ENCODE results near the gene TMEM37.
"Not testable (repeated sequence)": the region's sequence is repeated elsewhere in the genome, so short reads cannot be mapped to it uniquely, and the experiment has no call there.

Gene TMEM37

GRCh38 chr2:119402645-119403560 is 28.8 kb upstream of the TMEM37 start:
- H3K27ac ChIP-seq (ENCODE audit: low read depth, low read length), result no peak overlapping the region
- H3K36me3 ChIP-seq (ENCODE audit: control insufficient read depth, insufficient read depth, low read length), result no peaks in the 10 kb centered on the region
- no peaks in the 10 kb centered on the region for H3K27me3 ChIP-seq (ENCODE audit: control insufficient read depth, insufficient read depth, low read length)
- H3K9ac ChIP-seq (ENCODE audit: low read length), result no peak overlapping the region
- peaks cover 3% of the 10 kb centered on the region; the same call in 1 of the 2 replicates for H3K9me3 ChIP-seq (ENCODE audit: control insufficient read depth, insufficient read depth, low read depth, low read length)
- peaks cover 4% of the 10 kb centered on the region; the same call in 1 of the 2 replicates for H3K4me1 ChIP-seq (ENCODE audit: control insufficient read depth, insufficient read depth, low read length)
- H3K4me3 ChIP-seq (ENCODE audit: low read depth, low read length), result no peak overlapping the region

- H3K4me1 ChIP-seq (ENCODE audit: control insufficient read depth, insufficient read depth, low read length); H3K36me3 ChIP-seq (ENCODE audit: control insufficient read depth, insufficient read depth, low read length); H3K27ac ChIP-seq (ENCODE audit: low read depth, low read length); H3K4me3 ChIP-seq (ENCODE audit: low read depth, low read length); H3K9ac ChIP-seq (ENCODE audit: low read length); H3K9me3 ChIP-seq (ENCODE audit: control insufficient read depth, insufficient read depth, low read depth, low read length); H3K27me3 ChIP-seq (ENCODE audit: control insufficient read depth, insufficient read depth, low read length): not testable (repeated sequence)
These were observed 28.0 kb upstream of the TMEM37 start for GRCh38 chr2:119403618-119404017.

- Histone ChIP-seq H3K4me1 (ENCODE audit: control insufficient read depth, insufficient read depth, low read length) (peaks cover 6% of the 10 kb centered on the region; the same call in 1 of the 2 replicates), H3K9me3 (ENCODE audit: control insufficient read depth, insufficient read depth, low read depth, low read length) (peaks cover 3% of the 10 kb centered on the region; the same call in 1 of the 2 replicates), H3K36me3 (ENCODE audit: control insufficient read depth, insufficient read depth, low read length) (no peaks in the 10 kb centered on the region), H3K27ac (ENCODE audit: low read depth, low read length) (no peak overlapping the region), H3K27me3 (ENCODE audit: control insufficient read depth, insufficient read depth, low read length) (no peaks in the 10 kb centered on the region), H3K4me3 (ENCODE audit: low read depth, low read length) (no peak overlapping the region), H3K9ac (ENCODE audit: low read length) (no peak overlapping the region)
These were observed 26.5 kb upstream of the TMEM37 start for GRCh38 chr2:119405151-119405550.

- Histone ChIP-seq H3K27me3 (ENCODE audit: control insufficient read depth, insufficient read depth, low read length) (no peaks in the 10 kb centered on the region), H3K9ac (ENCODE audit: low read length) (no peak overlapping the region), H3K9me3 (ENCODE audit: control insufficient read depth, insufficient read depth, low read depth, low read length) (no peaks in the 10 kb centered on the region), H3K4me3 (ENCODE audit: low read depth, low read length) (no peak overlapping the region), H3K36me3 (ENCODE audit: control insufficient read depth, insufficient read depth, low read length) (no peaks in the 10 kb centered on the region), H3K27ac (ENCODE audit: low read depth, low read length) (0 out of 2 replicates have a peak overlapping the region, but pooled peaks have one; percentile 38), H3K4me1 (ENCODE audit: control insufficient read depth, insufficient read depth, low read length) (peaks cover 6% of the 10 kb centered on the region; the same call in 1 of the 2 replicates)
These were observed 24.0 kb upstream of the TMEM37 start for GRCh38 chr2:119407430-119408220.

GRCh38 chr2:119408221-119408619 is 23.4 kb upstream of the TMEM37 start:
- no peak overlapping the region for H3K9ac ChIP-seq (ENCODE audit: low read length)

GRCh38 chr2:119409506-119409905 is 22.1 kb upstream of the TMEM37 start:
- Histone ChIP-seq H3K27me3 (ENCODE audit: control insufficient read depth, insufficient read depth, low read length) (no peaks in the 10 kb centered on the region), H3K9me3 (ENCODE audit: control insufficient read depth, insufficient read depth, low read depth, low read length) (no peaks in the 10 kb centered on the region), H3K4me1 (ENCODE audit: control insufficient read depth, insufficient read depth, low read length) (peaks cover 6% of the 10 kb centered on the region; the same call in 1 of the 2 replicates), H3K4me3 (ENCODE audit: low read depth, low read length) (no peak overlapping the region), H3K9ac (ENCODE audit: low read length) (no peak overlapping the region), H3K36me3 (ENCODE audit: control insufficient read depth, insufficient read depth, low read length) (no peaks in the 10 kb centered on the region), H3K27ac (ENCODE audit: low read depth, low read length) (no peak overlapping the region)

More at GRCh38 chr2:119408221-119408619, 23.4 kb upstream of the TMEM37 start:
- no peak overlapping the region for H3K4me3 ChIP-seq (ENCODE audit: low read depth, low read length)
- peaks cover 6% of the 10 kb centered on the region; the same call in 1 of the 2 replicates for H3K4me1 ChIP-seq (ENCODE audit: control insufficient read depth, insufficient read depth, low read length)
- 0 out of 2 replicates have a peak overlapping the region, but pooled peaks have one; percentile 38 for H3K27ac ChIP-seq (ENCODE audit: low read depth, low read length)
- H3K9me3 ChIP-seq (ENCODE audit: control insufficient read depth, insufficient read depth, low read depth, low read length), result no peaks in the 10 kb centered on the region
- no peaks in the 10 kb centered on the region for H3K36me3 ChIP-seq (ENCODE audit: control insufficient read depth, insufficient read depth, low read length)
- no peaks in the 10 kb centered on the region for H3K27me3 ChIP-seq (ENCODE audit: control insufficient read depth, insufficient read depth, low read length)

GRCh38 chr2:119414894-119415293 is 16.8 kb upstream of the TMEM37 start:
- H3K9me3 ChIP-seq (ENCODE audit: control insufficient read depth, insufficient read depth, low read depth, low read length), result no peaks in the 10 kb centered on the region
- no peak overlapping the region for H3K4me3 ChIP-seq (ENCODE audit: low read depth, low read length)
- H3K27ac ChIP-seq (ENCODE audit: low read depth, low read length), result no peak overlapping the region
- no peaks in the 10 kb centered on the region for H3K27me3 ChIP-seq (ENCODE audit: control insufficient read depth, insufficient read depth, low read length)
- no peaks in the 10 kb centered on the region for H3K4me1 ChIP-seq (ENCODE audit: control insufficient read depth, insufficient read depth, low read length)
- H3K36me3 ChIP-seq (ENCODE audit: control insufficient read depth, insufficient read depth, low read length), result no peaks in the 10 kb centered on the region
- no peak overlapping the region for H3K9ac ChIP-seq (ENCODE audit: low read length)

GRCh38 chr2:119415630-119416029 is 16.0 kb upstream of the TMEM37 start:
- Histone ChIP-seq H3K9me3 (ENCODE audit: control insufficient read depth, insufficient read depth, low read depth, low read length) (peaks cover 3% of the 10 kb centered on the region), H3K4me1 (ENCODE audit: control insufficient read depth, insufficient read depth, low read length) (no peaks in the 10 kb centered on the region), H3K4me3 (ENCODE audit: low read depth, low read length) (no peak overlapping the region), H3K9ac (ENCODE audit: low read length) (no peak overlapping the region), H3K36me3 (ENCODE audit: control insufficient read depth, insufficient read depth, low read length) (no peaks in the 10 kb centered on the region), H3K27me3 (ENCODE audit: control insufficient read depth, insufficient read depth, low read length) (no peaks in the 10 kb centered on the region), H3K27ac (ENCODE audit: low read depth, low read length) (no peak overlapping the region)

GRCh38 chr2:119416299-119416923 is 15.2 kb upstream of the TMEM37 start:
- H3K27me3 ChIP-seq (ENCODE audit: control insufficient read depth, insufficient read depth, low read length), result no peaks in the 10 kb centered on the region
- no peaks in the 10 kb centered on the region for H3K4me1 ChIP-seq (ENCODE audit: control insufficient read depth, insufficient read depth, low read length)

GRCh38 chr2:119417908-119418307 is 13.7 kb upstream of the TMEM37 start:
- H3K4me1 ChIP-seq (ENCODE audit: control insufficient read depth, insufficient read depth, low read length), result no peaks in the 10 kb centered on the region
- H3K27ac ChIP-seq (ENCODE audit: low read depth, low read length), result no peak overlapping the region
- H3K9ac ChIP-seq (ENCODE audit: low read length), result no peak overlapping the region
- H3K4me3 ChIP-seq (ENCODE audit: low read depth, low read length), result no peak overlapping the region
- no peaks in the 10 kb centered on the region for H3K36me3 ChIP-seq (ENCODE audit: control insufficient read depth, insufficient read depth, low read length)
- peaks cover 24% of the 10 kb centered on the region for H3K9me3 ChIP-seq (ENCODE audit: control insufficient read depth, insufficient read depth, low read depth, low read length)
- H3K27me3 ChIP-seq (ENCODE audit: control insufficient read depth, insufficient read depth, low read length), result no peaks in the 10 kb centered on the region

More at GRCh38 chr2:119416299-119416923, 15.2 kb upstream of the TMEM37 start:
- no peak overlapping the region for H3K4me3 ChIP-seq (ENCODE audit: low read depth, low read length)
- no peaks in the 10 kb centered on the region for H3K36me3 ChIP-seq (ENCODE audit: control insufficient read depth, insufficient read depth, low read length)
- H3K9me3 ChIP-seq (ENCODE audit: control insufficient read depth, insufficient read depth, low read depth, low read length), result peaks cover 11% of the 10 kb centered on the region
- H3K27ac ChIP-seq (ENCODE audit: low read depth, low read length), result no peak overlapping the region
- H3K9ac ChIP-seq (ENCODE audit: low read length), result no peak overlapping the region
